HG02642 (cell line): ENCODE results near the gene UGT1A5.

Source experiments
- ATAC-seq: cut with Tn5 transposase; IDR thresholded peaks from one replicate; pipeline ENCODE4 v1.9.1; 2021; ENCODE audit warnings: mild to moderate bottlenecking; ENCODE audit not compliant: unreplicated experiment, poor library complexity

UGT1A5 gene

GRCh38 chr2:233712611-233713261 lies at the start of gene UGT1A5:
UGT1A5 (plus strand) TSS chr2:233712907; CDS start chr2:233712992, 85 bp downstream.
- no peak for ATAC-seq

- ATAC-seq, result no peak
Observed at GRCh38 chr2:233663911-233664310, 48.8 kb upstream of the UGT1A5 start.

- ATAC-seq, result no peak
Observed at GRCh38 chr2:233668605-233669260, 44.0 kb upstream of the UGT1A5 start.

- no peak for ATAC-seq
Observed at GRCh38 chr2:233671290-233672161, 41.2 kb upstream of the UGT1A5 start, which contains the start of gene UGT1A9. UGT1A9 (plus strand) TSS chr2:233671898; CDS start chr2:233671935, 37 bp downstream.

GRCh38 chr2:233672886-233673285 lies 39.8 kb upstream of the UGT1A5 start:
- no peak for ATAC-seq

GRCh38 chr2:233673896-233674295 lies 38.8 kb upstream of the UGT1A5 start:
- ATAC-seq, result no peak

GRCh38 chr2:233674314-233674713 lies 38.4 kb upstream of the UGT1A5 start:
- no peak for ATAC-seq

- no peak for ATAC-seq
Observed at GRCh38 chr2:233674995-233675394, 37.7 kb upstream of the UGT1A5 start.

GRCh38 chr2:233676046-233676445 lies 36.7 kb upstream of the UGT1A5 start:
- no peak for ATAC-seq

- ATAC-seq, result no peak
Observed at GRCh38 chr2:233679196-233679595, 33.5 kb upstream of the UGT1A5 start.

- ATAC-seq, result no peak
Observed at GRCh38 chr2:233680361-233681045, 32.2 kb upstream of the UGT1A5 start.

- no peak for ATAC-seq
Observed at GRCh38 chr2:233681521-233682099, 31.1 kb upstream of the UGT1A5 start, which contains the start of gene UGT1A7. UGT1A7 (plus strand) TSS chr2:233681901; CDS start chr2:233681938, 37 bp downstream.

GRCh38 chr2:233684640-233685039 lies 28.1 kb upstream of the UGT1A5 start:
- no peak for ATAC-seq

GRCh38 chr2:233686928-233687327 lies 25.8 kb upstream of the UGT1A5 start:
- ATAC-seq, result no peak

- no peak for ATAC-seq
Observed at GRCh38 chr2:233688341-233688740, 24.4 kb upstream of the UGT1A5 start.

- no peak for ATAC-seq
Observed at GRCh38 chr2:233689031-233689430, 23.7 kb upstream of the UGT1A5 start.

- no peak for ATAC-seq
Observed at GRCh38 chr2:233689501-233689900, 23.2 kb upstream of the UGT1A5 start.

GRCh38 chr2:233690444-233690843 lies 22.3 kb upstream of the UGT1A5 start:
- no peak for ATAC-seq

GRCh38 chr2:233691443-233692433 lies 21.0 kb upstream of the UGT1A5 start:
- ATAC-seq, result no peak
